Coronary artery (tissue), 2 donors: Measurements from ENCODE around the gene ESYT3.

Experiments used
- DNase-seq: peaks from one replicate; pipeline ENCODE4 v3.0.0-alpha.2; 2017; ENCODE audit warnings: low spot score
- H3K27ac ChIP-seq, 2 donors: fragments of 200-600 bp; sonication (generic); one replicate each; pipeline ENCODE4 v1.5.1; 2016 to 2019
- H3K4me3 ChIP-seq: fragments of 200-600 bp; sonication (generic); 2 replicates; pipeline ENCODE4 v1.5.1; 2016; ENCODE audit warnings: mild to moderate bottlenecking, moderate library complexity
- CTCF ChIP-seq: fragments of 200-600 bp; sonication (generic); IDR thresholded peaks from one replicate; pipeline ENCODE4 v1.5.1; 2019; ENCODE audit warnings: antibody characterized with exemption

Gene ESYT3

GRCh38 chr3:138456961-138457862 is 22.8 kb downstream of the ESYT3 start:
- Histone ChIP-seq H3K4me3 (no peak overlapping the region), H3K27ac (no peak overlapping the region)
- peak; percentile 62 for DNase-seq
- TF ChIP-seq CTCF = no peak

DNA sequence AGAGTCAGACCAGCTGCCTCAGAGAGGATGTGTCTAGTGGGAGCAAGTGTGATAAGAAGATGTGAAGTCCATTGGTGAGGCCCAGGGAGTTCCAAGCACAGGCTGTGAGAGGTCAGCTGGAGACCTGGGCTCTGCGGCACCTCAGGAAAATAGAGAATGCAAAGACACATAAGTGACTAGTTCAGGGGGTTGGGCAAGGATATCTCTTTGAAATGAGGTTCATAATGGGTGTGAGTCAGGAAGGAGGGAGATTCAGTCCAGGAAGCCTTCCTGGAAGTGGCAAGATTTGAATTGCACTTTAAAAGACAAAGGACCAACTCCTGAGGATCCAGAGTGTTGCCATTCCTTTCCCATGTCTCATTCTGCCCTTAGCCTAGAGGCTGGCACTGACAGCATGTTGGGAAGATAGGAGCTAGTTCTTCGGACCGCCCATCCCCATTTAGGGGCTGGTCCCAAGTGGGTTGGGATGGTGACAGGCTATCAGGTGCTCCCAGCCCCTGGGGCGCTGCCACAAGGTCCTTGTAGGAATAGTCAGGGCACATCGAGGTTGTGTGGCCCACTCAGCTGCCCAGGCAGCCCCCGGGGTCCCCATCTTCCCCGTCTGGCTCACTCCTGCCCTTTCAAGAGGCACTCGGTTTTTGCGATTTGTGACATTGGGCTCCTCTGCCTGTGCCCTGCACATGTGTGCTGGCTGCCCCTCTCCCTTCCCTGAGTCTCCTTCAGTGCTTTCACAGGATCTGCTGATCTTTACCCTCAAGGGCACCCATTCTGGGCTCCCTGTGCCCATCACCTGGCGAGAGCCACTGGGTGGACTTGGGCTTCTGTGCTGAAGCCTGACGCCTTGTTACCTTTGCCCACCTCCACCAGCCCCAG is 23.7 kb downstream of the ESYT3 start:
- no peak for TF ChIP-seq CTCF
- H3K4me3 ChIP-seq = no peak overlapping the region
- DNase-seq = peak; percentile 41
- no peak overlapping the region for H3K27ac ChIP-seq

GRCh38 chr3:138458774-138459499 is 24.5 kb downstream of the ESYT3 start:
- DNase-seq = no peak
- Histone ChIP-seq H3K4me3 (no peak overlapping the region), H3K27ac (no peak overlapping the region)
- TF ChIP-seq CTCF = no peak

- Histone ChIP-seq H3K27ac (no peak overlapping the region), H3K4me3 (no peak overlapping the region)
- no peak for DNase-seq
- no peak for TF ChIP-seq CTCF
These were observed 25.5 kb downstream of the ESYT3 start for GRCh38 chr3:138459619-138460535.

- no peak for TF ChIP-seq CTCF
- DNase-seq = no peak
- Histone ChIP-seq H3K27ac (no peak overlapping the region), H3K4me3 (no peak overlapping the region)
These were observed 26.3 kb downstream of the ESYT3 start for GRCh38 chr3:138460536-138461205.

DNA sequence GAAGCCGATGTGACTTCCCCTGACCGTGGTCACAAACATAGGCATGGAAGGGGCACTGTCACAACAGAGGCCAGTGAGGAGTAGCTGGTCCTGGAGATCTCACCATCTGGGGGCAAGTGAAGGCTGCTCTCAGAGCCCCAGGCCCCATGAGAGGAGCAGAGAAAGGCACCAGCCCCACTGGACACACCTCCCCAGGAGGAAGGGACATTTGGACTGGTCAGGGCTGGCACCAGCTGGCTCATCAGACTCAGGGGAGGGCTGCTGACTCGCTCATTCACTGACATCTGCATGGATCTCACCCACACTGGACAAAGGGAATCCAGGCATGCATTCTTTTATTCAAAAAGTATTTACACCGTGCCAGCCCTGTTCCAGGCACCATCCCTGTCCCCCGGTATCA is 26.8 kb downstream of the ESYT3 start:
- H3K27ac ChIP-seq = no peak overlapping the region
- no peak for DNase-seq
- TF ChIP-seq CTCF = no peak
- no peak overlapping the region for H3K4me3 ChIP-seq
